Ascending aorta (tissue), 2 donors: ENCODE data around the gene TJAP1. TPM values are rescaled to one million over a fixed set of nuclear protein-coding genes. Genes with fewer than 3 reads are reported as not detected.
A peak's percentile ranks its signal among the peaks of the same experiment; 100 is the strongest.

Experiments used
- DNase-seq, 2 donors: peaks; one replicate each; pipeline ENCODE4 v3.0.0-alpha.2; 2019; ENCODE audit warnings: low spot score in 2 of 2
- H3K27ac ChIP-seq, 2 donors: fragments of 200-600 bp; sonication (generic); one replicate each; pipeline ENCODE4 v1.5.1; 2016 to 2017; ENCODE audit warnings: mild to moderate bottlenecking in 1 of 2
- H3K27me3 ChIP-seq: fragments of 200-600 bp; sonication (generic); one replicate; pipeline ENCODE4 v1.5.1; 2017
- H3K36me3 ChIP-seq, 2 donors: fragments of 200-600 bp; sonication (generic); one replicate each; pipeline ENCODE4 v1.5.1; 2016
- H3K4me1 ChIP-seq, 2 donors: fragments of 200-600 bp; sonication (generic); one replicate each; pipeline ENCODE4 v1.5.1; 2016 to 2017; ENCODE audit warnings: mild to moderate bottlenecking in 1 of 2
- H3K4me3 ChIP-seq, 2 donors: fragments of 200-600 bp; sonication (generic); one replicate each; pipeline ENCODE4 v1.5.1; 2016 to 2017; ENCODE audit warnings: mild to moderate bottlenecking in 1 of 2
- H3K9me3 ChIP-seq, 2 donors: fragments of 200-600 bp; sonication (generic); one replicate each; pipeline ENCODE4 v1.5.1; 2016
- intact Hi-C: fragments of 100-400 bp; cut with DNase I; formaldehyde crosslinking; loops from one replicate; pipeline ENCODE4 v1.15.1; 2023
- total RNA-seq: library from RNA; depleted of rRNA; stranded (reverse); fragments of >200 nt; gene quantifications from one replicate; pipeline ENCODE4 v1.1.0, GENCODE V29; 2016
- TF ChIP-seq, protein P1 (sequence below), 3 experiments: fragments of 200-600 bp in 2 of 3; fragments of 450-650 bp in 1 of 3; sonication (generic) in 2 of 3; IDR thresholded peaks; one replicate each; pipeline ENCODE4 v1.5.1; 2016 to 2019; ENCODE audit warnings: antibody characterized with exemption in 3 of 3, mild to moderate bottlenecking in 1 of 3, moderate library complexity in 1 of 3

The TJAP1 gene
- total RNA-seq, 1 donor from 2014 or later, result 71.6 TPM

GRCh38 chr6:43433148-43433547, 44.2 kb upstream of the TJAP1 start:
- TF ChIP-seq, protein P1, sequence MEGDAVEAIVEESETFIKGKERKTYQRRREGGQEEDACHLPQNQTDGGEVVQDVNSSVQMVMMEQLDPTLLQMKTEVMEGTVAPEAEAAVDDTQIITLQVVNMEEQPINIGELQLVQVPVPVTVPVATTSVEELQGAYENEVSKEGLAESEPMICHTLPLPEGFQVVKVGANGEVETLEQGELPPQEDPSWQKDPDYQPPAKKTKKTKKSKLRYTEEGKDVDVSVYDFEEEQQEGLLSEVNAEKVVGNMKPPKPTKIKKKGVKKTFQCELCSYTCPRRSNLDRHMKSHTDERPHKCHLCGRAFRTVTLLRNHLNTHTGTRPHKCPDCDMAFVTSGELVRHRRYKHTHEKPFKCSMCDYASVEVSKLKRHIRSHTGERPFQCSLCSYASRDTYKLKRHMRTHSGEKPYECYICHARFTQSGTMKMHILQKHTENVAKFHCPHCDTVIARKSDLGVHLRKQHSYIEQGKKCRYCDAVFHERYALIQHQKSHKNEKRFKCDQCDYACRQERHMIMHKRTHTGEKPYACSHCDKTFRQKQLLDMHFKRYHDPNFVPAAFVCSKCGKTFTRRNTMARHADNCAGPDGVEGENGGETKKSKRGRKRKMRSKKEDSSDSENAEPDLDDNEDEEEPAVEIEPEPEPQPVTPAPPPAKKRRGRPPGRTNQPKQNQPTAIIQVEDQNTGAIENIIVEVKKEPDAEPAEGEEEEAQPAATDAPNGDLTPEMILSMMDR (IDR thresholded peaks at IDR 0.05), result no peak
- H3K4me3 ChIP-seq, result no peak overlapping the region
- no peaks in the 10 kb centered on the region for H3K9me3 ChIP-seq
- intact Hi-C loops, result no loop called here
- DNase-seq, result no peak
- peaks cover 3 to 28% of the 10 kb centered on the region in 2 donors for H3K4me1 ChIP-seq
- H3K27ac ChIP-seq, result no peak overlapping the region
- peaks cover 12 to 14% of the 10 kb centered on the region in 2 donors for H3K36me3 ChIP-seq
- no peaks in the 10 kb centered on the region for H3K27me3 ChIP-seq

DNA sequence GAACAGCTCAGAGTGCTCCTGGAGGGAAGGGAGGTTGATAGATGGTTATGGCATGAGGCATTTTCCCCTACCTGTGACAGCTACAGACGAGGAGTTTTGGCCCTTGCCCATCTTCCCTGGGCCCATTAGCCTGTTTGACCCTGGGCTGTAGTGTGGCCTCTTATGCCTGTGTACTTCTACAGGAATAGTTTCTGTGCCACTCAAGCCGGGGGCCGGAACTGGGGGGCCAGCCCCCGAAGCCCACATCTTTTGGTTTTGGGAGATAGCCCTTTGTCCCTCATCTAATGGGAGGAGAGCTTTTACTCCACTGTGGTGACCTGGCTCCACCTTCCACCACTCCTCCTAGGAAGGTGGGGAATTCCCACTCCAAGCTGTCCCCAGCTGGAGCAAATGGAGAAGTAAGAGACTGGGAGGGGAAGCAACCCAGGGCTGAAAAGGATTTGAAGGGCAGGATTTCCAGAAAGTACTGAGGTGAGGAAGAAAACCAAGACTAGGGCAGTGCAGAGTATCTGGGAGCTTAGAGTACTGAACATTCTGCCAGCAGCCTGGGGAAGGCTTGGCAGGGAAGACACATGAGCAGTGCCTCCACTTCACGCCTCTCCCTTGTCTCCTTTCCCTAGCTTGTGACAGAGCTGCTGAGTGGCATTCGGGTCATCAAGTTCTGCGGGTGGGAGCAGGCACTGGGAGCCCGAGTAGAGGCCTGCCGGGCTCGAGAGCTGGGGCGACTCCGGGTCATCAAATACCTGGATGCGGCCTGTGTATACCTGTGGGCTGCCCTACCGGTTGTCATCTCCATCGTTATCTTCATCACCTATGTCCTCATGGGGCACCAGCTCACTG, 43.1 kb upstream of the TJAP1 start:
- H3K27me3 ChIP-seq, result no peaks in the 10 kb centered on the region
- H3K9me3 ChIP-seq, result no peaks in the 10 kb centered on the region
- intact Hi-C loops, result no loop called here
- no peak overlapping the region for H3K4me3 ChIP-seq
- peaks cover 3 to 19% of the 10 kb centered on the region in 2 donors for H3K4me1 ChIP-seq
- no peak for DNase-seq
- H3K36me3 ChIP-seq, result peaks cover 15 to 19% of the 10 kb centered on the region in 2 donors
- no peak overlapping the region for H3K27ac ChIP-seq
- TF ChIP-seq, protein P1 (IDR thresholded peaks at IDR 0.05), result no peak

- Histone ChIP-seq H3K4me3 (no peak overlapping the region), H3K36me3 (peaks cover 23 to 25% of the 10 kb centered on the region in 2 donors), H3K4me1 (peaks cover 0 to 12% of the 10 kb centered on the region in 2 donors), H3K27ac (no peak overlapping the region), H3K27me3 (no peaks in the 10 kb centered on the region), H3K9me3 (no peaks in the 10 kb centered on the region)
- TF ChIP-seq, protein P1 (IDR thresholded peaks at IDR 0.05), result no peak
- DNase-seq, result no peak
- intact Hi-C loops, result no loop called here
Measured at GRCh38 chr6:43434943-43435342, 42.4 kb upstream of the TJAP1 start.

- TF ChIP-seq, protein P1 (IDR thresholded peaks at IDR 0.05), result no peak
- peaks cover 29 to 33% of the 10 kb centered on the region in 2 donors for H3K36me3 ChIP-seq
- H3K4me1 ChIP-seq, result peaks cover 0 to 11% of the 10 kb centered on the region in 2 donors
- no peaks in the 10 kb centered on the region for H3K9me3 ChIP-seq
- intact Hi-C loops, result no loop called here
- DNase-seq, result no peak
- H3K4me3 ChIP-seq, result no peak overlapping the region
- H3K27me3 ChIP-seq, result no peaks in the 10 kb centered on the region
- peak overlapping the region; percentile 35 to 43 for H3K27ac ChIP-seq
Measured at GRCh38 chr6:43435682-43436437, 41.5 kb upstream of the TJAP1 start.

DNA sequence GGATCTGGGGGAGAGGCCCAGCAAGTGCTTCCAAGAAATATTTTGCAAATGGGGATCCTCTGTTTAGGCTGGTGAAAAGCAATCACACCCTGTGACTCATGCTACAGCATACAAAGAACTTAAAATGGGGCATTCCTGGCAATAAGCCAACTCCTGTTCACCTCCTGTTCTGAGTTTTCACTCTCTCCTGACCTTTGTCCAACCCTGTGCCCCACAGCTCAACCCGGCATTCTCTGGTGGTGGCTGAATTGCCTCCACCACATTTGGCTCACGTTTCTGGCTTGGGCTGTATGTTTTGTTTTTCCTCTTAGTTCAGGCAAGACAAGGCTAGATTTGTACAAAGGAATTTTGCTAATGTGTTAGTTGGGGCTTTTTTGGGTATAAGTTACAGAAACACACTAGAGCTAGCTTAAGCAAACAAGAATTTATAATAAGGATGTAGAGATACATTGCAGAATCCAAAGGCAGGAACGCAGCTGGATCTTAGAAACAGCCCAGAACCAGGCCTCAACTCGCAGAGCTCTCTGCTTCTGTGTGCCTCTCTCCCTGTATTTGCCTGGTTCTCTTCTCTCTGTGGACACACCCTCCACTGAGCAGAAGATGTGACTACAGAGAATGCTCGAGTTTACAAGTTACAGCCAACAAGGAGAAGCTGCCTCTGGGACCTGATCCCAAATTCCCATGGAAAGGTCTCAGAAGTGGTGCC, 40.6 kb upstream of the TJAP1 start:
- intact Hi-C loops, result no loop called here
- Histone ChIP-seq H3K27me3 (no peaks in the 10 kb centered on the region), H3K4me3 (no peak overlapping the region), H3K36me3 (peaks cover 32 to 42% of the 10 kb centered on the region in 2 donors), H3K4me1 (peaks cover 0 to 11% of the 10 kb centered on the region in 2 donors), H3K27ac (peak overlapping the region; percentile 35 to 43), H3K9me3 (no peaks in the 10 kb centered on the region)
- TF ChIP-seq, protein P1 (IDR thresholded peaks at IDR 0.05), result no peak
- DNase-seq, result no peak
